Neural progenitor cell (in vitro differentiated cells): Measurements from ENCODE around the gene CCDC70.

Source experiments
- CTCF ChIP-seq: fragments of 200-600 bp; sonication (generic); IDR thresholded peaks from 2 replicates; pipeline ENCODE4 v1.5.1; 2017; ENCODE audit warnings: antibody characterized with exemption, mild to moderate bottlenecking
- EZH2 ChIP-seq: fragments of 200-600 bp; sonication (generic); IDR thresholded peaks from 2 replicates; pipeline ENCODE4 v1.6.1; 2017; ENCODE audit warnings: antibody characterized with exemption, mild to moderate bottlenecking, moderate library complexity

GRCh38 chr13:51827254-51827653 lies 34.5 kb upstream of the CCDC70 start:
- TF ChIP-seq CTCF (no peak), EZH2 (no peak)
